Hematopoietic multipotent progenitor cell (in vitro differentiated cells): ENCODE data around the gene DTX4. TPM values are rescaled to one million over a fixed set of nuclear protein-coding genes. Genes with fewer than 3 reads are reported as not detected.

ENCODE experiments used
- DNase-seq, 3 donors: peaks; one replicate each; pipeline ENCODE4 v3.0.0-alpha.2; 2011 to 2015; ENCODE audit warnings: low read depth in 2 of 3, low spot score in 2 of 3
- total RNA-seq: library from RNA; depleted of rRNA; stranded (reverse); fragments of >200 nt; gene quantifications from one replicate; pipeline ENCODE4 v1.2.3, GENCODE V29; 2012

Gene DTX4
- total RNA-seq, 1 donor, result 0.54 TPM

DNA sequence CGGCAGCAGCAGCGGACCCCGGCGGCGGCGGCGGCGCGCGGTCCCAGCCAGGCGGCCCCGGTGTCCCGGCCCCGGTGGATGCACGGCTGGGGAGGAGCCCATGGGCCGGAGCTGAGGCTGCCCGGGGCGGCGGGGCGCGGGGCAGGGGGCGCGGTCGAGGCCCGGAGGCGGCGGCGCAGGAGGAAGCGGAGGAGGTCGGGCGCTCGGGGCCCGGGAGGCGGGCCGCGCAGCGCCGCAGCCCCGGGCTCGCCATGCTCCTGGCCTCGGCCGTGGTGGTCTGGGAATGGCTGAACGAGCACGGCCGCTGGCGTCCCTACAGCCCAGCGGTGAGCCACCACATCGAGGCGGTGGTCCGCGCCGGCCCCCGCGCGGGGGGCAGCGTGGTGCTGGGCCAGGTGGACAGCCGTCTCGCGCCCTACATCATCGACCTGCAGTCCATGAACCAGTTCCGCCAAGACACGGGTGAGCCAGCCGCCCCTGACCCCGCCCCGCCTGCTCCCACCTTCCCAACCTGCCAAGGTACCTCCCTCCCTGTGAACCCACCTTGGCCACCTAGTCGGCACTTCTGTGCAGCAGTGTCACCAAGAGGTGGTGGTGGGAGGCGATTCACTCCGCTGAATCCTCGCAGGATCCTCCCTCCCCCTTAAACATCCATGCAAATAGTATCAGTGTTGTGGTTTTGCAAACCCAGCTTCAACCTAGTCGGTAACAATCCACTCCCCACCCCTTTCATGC is 580 bp downstream of the DTX4 start:
- peak in 2 of 3 donors; percentile 24 to 34 for DNase-seq

DNA sequence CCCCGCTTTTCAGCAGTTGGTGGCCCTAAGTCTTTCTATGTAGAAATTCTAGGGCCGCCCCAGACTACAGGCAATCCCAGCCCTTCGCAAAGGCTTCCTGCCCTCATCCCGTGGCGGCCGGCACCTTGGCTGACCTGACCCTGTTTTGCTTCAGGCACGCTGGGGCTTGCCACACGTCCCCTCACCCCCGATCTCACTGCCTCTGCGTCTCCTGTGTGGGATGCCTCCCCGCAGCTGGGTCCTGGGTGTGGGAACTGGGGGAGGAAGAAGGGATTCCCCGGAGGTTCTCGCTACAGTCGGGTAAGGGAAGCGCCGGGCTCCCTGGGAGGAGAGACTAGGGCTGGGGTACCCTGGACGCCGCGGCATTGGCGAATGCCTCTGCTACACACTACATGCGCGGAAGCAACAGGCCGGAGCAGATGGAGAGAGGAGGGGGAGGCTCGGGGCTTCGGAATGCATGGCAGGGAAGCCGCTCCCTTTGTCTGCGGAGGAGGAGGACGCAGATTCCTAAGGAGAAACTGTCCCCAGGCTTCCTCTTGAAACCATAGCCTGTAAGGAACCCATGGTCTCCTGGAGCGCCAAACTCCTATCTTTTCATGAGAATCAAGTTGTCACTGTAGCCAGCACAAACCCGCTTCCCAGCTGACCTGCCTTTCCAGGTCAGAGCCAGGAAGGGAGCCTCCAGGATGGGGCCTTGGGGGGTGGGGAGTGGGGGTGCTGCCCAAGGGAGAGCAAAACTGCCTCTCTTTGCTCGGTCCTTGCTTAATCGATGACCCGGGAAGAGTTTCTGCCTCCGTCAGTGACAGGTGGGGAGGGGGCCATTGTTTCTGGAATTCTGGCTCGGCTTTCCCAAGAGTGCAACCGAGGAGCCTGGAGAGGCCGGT is 1.4 kb downstream of the DTX4 start:
- peak in 1 of 3 donors; percentile 19 for DNase-seq

DNA sequence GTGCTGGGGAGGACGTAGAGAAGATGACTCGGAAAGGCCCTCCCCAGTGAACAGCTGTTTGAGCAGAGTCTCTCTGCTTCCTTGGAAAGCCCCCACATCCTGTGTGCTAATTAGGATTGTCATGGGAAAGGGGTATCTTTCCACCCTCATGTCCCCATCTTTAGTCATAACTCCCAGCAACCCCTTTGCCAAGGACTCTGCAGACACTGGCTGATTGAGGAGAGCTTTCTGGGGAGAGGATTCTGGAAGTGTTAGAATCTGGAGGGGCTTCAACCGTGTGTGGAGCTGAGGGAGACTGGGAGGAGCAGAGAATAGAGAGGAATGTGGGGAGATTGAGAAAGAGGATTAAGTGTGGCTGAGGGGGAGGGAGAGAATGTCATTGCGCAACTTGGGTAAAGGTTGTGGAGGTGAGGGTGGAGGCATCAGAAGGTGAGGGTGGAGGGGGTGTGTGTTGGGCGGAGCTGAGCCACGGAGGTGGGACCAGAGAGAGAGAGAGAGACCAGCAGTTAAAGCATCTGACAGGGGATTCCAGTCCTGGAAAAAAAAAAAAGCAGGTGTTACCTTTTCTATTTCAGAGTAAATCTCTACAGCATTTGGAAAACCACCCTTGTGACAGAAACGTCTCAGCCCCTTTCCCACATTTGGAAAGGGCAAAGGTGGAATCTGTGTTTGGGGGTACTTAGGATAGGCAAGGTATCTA is 2.2 kb downstream of the DTX4 start:
- DNase-seq, result no peak

DNA sequence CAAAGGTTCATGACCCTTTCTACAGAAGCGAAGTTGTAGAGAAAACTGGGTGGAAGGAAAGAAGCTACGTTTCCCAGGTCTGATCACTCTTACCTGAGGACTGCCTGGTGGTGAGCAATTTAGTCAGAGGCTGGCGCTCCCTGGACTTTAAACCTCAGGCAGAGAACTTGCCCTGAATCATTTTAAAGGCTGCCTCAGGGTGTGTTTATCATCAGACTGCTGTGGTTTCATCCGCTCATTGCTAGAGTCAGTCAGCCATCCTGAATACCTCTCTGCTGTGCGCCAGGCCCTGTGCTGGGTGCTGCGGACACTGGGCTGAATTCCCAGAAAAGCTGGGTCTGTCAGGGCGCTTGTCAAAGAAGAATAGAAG is 2.7 kb downstream of the DTX4 start:
- DNase-seq, result no peak

DNA sequence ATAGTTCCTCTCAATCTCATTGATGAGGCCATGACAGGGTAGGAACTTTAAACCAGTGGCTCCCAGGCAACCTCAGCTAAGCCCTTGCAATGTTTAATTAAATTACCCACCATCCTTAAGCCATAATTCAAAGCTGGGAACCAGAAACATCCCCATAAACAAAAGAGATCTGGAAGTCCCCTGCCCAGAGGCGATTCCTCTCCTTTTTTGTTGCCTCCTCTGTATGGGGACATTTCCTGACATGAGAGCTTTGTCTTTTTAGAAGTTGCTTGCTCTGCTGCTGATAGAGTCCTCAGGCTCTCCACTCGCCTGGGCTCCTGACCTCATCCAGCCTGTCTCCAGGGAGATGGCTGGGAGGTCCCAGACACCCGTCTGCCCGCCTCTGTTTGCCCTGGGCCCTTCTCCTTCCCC is 3.2 kb downstream of the DTX4 start:
- DNase-seq, result no peak

DNA sequence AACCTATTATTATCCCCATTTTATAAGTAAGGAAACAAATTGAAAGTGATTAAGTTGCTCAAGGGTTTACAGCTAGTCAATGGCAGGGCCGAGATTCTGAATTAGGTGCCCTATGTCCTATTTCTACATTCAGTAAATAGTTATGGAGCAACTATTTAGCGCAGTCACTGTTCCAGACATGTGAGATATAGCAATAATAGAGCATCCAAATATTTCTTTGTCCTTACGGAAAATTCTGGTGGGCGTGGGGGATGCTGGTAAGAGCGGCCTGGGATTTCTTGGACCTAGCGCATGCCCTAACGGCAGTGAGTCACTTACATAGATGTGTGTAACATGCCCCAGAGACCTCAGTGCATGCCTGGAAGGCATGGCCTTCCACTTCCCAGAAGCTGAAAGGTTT is 4.4 kb downstream of the DTX4 start:
- DNase-seq, result no peak

DNA sequence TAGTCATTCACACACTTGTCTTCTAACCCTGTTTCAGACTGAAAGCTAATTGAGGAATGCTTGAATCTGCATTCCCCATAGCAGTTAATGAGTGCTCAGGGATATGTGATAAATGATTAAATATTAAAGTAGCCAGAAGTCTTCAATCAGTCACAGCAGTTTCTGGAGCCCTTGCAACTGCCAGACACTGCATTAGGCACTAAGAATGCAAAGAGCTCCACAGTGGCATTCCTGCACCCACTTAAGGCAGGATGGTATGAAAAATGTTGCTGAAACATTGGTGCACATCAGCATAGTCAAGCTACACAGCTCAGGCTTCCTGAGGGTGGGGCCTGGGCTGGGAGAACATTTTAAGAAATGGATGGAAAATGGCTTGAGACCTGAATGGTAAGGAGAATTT is 6.5 kb downstream of the DTX4 start:
- no peak for DNase-seq

DNA sequence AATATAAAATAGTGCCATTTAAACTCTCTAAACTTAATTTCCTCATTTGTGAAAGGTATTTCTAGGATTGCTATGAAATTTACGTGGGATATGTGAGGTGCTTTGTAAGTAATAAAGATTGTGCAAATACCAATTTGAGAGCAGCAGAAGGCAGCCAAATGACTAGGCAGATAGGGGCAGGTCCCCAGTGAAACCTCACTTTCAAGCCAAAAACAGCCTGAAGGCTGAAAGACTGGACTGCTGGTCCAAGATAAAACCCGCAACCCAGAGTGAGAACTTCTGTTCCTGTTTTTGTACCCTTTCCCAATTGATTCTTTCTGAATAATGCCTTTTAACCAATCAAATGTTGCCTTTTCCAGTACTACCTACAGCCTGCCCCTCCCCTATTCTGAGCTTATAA is 7.2 kb downstream of the DTX4 start:
- DNase-seq, result no peak

DNA sequence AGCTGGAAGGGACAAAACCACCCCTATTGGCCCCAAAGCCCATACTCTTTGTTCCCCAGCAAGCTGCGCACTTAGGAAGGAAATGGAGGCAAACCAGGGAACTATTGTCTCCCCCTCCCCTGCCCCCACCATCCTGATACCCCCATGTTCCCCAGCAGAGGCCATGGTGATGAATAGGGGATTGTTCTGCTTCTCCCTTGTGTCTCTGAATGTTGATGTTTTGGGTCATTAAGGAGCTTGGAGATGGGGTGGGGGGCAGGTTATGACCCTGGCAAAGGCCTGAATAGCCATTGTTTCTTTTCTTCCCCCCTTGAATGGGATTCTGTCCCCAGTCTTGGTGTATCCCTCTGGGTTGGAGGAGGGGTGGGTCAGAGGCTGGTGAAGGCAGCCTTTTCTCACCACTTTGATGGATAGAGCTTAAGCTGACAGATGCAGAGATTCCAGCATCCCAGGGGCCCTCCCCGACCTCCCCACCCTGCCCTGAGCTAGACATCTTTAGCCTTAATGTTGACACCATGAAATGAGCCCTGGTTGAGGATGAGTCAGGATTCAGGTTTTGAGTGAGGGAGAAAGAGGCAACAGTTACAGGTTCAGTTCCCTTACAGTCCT is 8.3 kb downstream of the DTX4 start:
- DNase-seq, result no peak

DNA sequence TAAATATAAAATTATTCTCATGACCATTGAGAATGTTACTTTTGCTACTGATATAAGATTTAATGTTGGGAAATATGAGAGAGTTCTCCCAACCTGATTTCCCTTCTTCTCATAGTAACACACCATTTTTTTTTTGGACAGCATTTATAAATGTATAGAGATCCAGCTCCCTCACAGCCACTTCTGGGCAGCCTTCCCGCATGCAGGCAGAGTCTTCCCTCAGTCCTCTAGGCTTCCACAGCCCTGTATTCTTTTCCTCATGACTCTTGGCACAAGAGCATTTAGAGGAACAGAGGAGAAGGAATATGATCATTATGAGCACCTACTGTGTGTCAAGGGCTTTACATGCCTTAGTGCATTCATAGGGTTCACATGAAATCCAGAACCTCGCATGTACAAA is 9.0 kb downstream of the DTX4 start:
- DNase-seq, result no peak

DNA sequence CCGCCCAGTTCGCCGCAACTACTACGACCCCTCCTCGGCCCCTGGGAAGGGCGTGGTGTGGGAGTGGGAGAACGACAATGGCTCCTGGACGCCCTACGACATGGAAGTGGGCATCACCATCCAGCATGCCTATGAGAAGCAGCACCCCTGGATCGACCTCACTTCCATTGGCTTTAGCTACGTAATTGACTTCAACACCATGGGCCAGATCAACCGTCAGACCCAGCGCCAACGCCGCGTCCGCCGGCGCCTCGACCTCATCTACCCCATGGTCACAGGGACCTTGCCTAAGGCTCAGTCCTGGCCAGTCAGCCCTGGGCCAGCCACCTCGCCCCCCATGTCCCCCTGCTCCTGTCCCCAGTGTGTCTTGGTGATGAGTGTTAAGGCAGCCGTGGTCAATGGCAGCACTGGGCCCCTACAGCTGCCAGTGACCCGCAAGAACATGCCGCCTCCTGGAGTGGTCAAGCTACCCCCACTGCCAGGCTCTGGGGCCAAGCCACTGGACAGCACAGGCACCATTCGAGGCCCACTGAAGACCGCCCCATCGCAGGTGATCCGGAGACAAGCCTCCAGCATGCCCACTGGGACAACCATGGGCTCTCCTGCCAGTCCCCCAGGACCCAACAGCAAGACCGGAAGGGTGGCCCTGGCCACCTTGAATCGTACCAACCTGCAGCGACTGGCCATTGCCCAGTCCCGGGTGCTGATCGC is 10.0 kb downstream of the DTX4 start:
- DNase-seq, result no peak

DNA sequence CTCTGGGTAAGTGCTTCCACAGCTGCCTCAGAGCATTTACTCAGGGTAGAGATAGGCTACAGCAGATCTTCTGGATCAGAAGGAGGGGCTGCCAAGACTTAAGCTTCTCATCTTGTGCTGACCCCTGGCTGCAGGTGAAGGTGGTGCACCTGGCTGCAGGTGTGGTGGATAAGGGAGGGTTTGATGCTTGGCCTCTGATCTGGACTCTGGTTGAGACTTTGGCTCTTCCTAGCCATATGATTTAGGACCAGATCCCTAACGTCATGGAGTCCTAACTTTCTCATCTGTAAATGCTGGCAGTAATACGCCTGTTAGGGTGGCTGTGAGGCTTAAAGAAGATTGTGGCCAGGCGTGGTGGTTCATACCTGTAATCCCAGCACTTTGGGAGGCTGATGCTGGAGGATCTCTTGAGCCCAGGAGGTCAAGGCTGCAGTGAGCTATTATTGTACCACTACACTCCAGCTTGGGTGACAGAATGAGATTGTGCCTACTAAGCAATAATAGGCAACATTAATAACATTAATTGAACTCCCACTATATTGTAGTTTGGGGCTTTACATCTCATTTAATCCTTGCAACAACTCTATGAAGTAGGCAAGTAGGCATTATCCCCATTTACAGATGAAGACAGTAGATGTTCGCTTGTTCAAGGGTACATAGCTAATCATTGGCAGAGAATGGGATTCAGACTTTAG is 10.7 kb downstream of the DTX4 start:
- DNase-seq, result no peak

DNA sequence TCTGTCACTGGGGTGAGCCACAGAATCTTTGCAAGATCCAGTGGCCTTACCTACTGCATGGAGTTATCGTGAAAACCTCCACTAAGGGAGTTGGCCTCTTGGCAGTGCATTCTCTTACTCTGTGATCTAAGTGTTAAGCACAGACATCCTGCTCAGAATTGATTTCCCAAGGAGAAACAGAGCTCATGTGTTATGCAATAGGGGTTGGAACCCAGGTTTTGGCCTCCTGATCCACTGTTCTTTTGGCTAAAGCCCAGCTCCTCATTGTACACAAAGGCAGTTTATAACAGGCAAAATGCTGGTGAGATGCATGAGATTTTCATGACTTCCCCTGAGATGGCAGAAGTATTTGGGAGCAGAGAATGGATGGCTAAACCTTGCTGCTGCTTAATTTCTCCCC is 11.8 kb downstream of the DTX4 start:
- DNase-seq, result no peak

DNA sequence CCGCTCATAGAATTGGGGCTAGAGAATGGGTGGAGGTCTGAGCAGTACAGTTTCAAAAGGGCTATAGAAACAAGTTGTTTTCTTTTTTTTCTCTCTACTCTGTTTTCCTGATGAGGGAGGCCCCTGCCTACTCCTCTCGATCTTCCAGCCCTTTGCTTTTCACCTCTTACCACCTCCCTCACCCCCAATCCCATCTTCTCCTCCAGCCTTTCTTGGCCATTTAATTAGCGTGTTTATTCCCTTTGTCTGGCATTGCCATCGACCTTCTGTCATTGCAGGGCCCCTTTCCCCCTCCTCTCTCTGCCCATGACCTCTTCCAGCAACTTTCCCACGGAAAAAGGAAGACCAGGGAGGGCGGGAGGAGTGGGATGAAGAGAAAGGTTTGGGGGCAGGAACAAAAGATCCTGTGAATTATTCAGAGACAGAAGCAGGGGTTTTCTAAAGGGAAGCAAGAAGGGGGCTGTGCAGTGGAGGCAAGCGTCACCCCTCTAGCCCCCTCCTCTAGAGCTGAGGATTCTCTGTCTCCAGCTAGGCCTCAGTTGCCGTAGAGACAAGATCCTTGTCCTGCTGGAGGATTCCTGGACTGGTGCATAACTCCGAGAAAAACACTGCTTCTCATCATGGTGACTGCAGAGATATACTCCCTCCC is 12.9 kb downstream of the DTX4 start:
- no peak for DNase-seq

DNA sequence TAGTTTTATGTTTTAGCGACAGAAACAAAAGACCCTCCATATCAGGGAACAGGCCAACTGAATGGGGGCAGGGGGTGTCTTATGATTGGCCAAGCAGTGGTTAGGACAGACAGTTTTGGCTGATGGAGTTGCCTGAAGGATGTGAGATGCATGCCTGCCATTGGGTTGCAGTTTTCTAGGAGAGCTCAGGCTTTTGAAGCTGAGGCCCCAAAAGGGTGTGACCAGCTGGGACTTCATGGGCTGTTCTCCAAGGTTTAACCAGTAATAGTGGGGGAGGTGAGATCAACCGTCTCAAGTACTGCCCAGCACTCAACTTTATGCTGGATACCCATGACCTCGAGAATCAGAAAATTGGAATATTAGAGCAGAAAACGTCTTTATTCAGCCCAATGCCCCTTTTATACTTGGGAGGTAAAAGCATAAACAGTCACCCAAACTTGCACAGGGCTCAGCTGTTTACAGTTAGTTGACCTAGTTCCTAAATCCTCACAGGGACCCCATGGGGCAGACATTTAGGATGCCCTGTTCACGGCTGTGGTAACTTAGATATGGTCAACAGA is 13.5 kb downstream of the DTX4 start:
- no peak for DNase-seq

DNA sequence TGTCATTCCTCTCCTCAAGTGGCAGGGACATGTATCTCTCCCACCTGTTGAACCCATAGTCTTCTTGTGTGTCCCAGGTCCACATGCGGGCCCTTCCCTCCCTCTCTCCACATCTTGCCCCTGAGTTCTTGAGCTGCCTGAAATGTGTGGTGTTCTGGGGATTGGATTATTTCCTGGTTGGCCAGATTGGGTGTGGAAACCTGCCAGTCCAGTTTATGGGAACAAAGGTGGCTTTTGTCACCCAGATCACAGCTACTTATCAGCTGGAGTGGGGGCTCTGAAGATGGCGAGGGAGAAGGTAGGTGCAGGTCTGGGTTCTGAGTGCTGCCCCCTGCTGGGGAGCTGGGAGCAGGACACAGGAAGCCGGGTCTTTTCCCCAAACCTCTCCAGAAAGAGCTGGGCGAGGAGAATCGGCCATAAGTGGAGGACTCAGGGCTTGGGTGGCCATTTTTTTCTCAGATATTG is 14.2 kb downstream of the DTX4 start:
- DNase-seq, result peak in 1 of 3 donors; percentile 36

DNA sequence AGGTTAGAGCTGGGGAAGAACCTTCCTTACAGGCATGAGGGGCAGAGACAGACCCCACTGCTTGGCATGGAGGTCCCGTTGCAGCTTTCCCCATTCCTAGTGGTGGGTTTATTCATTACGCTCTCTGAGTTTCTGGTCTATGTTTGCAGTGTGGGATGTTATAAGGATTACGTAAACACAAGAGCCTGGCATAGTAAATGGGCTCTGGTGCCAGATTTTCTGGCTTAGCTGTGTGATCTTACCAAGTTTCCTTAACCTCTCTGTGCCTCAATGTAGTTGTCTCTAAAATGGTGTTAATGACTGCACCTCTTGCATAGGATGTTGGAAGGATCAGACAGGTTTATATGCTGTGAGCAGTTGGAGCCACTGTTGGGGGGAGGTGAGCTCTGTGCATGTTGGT is 15.1 kb downstream of the DTX4 start:
- DNase-seq, result no peak

DNA sequence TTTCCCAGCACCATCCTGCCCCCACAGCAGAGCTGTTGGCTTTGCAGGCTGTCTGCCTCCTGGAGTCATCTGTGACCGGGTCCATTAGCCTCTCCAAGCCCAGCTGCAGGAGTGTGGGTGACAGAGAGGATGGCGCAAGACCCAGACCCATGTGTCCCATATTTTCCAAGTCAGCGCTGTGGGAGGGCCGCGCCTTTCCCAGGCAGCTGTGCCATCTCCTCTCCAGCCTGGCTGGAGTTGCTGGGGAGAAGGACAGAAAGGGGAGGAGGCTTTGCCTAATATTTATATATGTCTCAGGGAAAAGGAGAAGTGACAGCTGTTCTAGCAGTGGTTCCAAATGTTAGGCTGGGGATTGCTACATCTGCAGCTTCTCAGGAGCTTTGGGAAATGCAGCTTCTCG is 15.7 kb downstream of the DTX4 start:
- DNase-seq, result no peak

DNA sequence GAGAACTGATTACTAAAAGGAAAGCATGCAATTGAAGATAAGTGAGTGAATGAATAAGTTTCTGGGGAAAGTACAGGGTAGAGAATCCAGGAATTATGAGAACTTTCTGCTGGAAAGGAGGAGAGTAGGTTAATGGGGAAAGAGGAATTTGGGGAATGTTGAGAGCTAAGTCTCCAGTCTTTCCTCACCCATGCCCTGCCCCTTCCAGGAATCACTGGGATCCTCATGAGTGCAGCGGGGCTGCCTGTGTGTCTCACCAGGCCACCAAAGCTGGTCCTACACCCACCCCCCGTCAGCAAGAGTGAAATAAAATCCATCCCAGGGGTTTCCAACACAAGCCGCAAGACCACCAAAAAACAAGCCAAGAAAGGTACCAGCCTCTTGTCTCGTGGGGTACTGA is 17.0 kb downstream of the DTX4 start:
- DNase-seq, result no peak
